Breast epithelium (tissue), 3 donors: ENCODE results near the gene VIL1.

ENCODE experiments used
- POLR2A ChIP-seq: fragments of 450-650 bp; IDR thresholded peaks from one replicate; pipeline ENCODE4 v1.6.1; 2016; ENCODE audit warnings: antibody characterized with exemption, mild to moderate bottlenecking, moderate library complexity
- POLR2AphosphoS5 ChIP-seq, 3 donors: sonication (generic); formaldehyde crosslinking; IDR thresholded peaks; one replicate each; pipeline ENCODE4 v1.6.1; 2017; ENCODE audit warnings: antibody characterized with exemption in 3 of 3
- TF ChIP-seq, protein P1 (sequence below), 3 donors: fragments of 450-650 bp; IDR thresholded peaks; one replicate each; pipeline ENCODE4 v1.5.1; 2016 to 2017; ENCODE audit warnings: antibody characterized with exemption in 3 of 3, mild to moderate bottlenecking in 3 of 3, moderate library complexity in 3 of 3

DNA sequence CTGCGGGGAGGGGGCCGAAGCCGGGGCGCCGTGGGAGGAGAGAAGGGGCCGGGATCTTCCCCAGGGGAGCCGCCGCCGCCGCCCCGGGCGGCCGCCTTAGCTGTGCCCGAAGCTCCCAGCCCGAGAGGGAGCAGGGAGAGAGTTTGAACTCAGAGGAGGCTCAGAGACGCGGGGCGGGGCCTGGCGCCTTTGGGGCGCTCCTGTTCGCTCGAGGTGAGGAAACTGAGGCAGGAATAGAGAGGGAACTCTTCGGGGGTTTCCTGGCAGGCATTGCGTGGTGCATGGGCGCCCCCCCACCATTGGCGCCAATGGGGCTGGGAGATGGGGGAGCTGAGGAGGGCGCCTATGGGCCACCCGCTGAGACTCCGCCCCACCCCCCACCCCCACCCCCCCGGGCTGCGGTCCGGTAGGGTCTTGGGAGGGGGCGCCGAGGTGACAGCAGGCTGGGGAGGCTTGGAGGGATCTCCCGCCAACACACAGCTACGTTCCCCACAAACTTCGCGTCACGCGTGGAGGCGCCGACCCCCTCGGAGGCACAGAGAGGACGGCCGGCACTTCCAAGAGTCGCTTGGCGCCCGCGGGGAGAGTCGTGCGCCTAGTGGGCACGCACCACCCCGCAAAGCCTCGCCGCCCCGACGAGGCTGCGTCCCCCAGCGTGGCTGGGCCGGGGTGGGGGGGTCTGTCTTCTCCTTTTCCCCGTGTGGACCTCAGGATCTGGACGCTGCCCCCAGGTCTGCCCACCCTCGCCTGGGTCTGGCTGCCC, 18.6 kb upstream of the VIL1 start:
- TF ChIP-seq, protein P1, sequence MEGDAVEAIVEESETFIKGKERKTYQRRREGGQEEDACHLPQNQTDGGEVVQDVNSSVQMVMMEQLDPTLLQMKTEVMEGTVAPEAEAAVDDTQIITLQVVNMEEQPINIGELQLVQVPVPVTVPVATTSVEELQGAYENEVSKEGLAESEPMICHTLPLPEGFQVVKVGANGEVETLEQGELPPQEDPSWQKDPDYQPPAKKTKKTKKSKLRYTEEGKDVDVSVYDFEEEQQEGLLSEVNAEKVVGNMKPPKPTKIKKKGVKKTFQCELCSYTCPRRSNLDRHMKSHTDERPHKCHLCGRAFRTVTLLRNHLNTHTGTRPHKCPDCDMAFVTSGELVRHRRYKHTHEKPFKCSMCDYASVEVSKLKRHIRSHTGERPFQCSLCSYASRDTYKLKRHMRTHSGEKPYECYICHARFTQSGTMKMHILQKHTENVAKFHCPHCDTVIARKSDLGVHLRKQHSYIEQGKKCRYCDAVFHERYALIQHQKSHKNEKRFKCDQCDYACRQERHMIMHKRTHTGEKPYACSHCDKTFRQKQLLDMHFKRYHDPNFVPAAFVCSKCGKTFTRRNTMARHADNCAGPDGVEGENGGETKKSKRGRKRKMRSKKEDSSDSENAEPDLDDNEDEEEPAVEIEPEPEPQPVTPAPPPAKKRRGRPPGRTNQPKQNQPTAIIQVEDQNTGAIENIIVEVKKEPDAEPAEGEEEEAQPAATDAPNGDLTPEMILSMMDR (IDR thresholded peaks at IDR 0.05) = no peak
- TF ChIP-seq POLR2A (no peak), POLR2AphosphoS5 (IDR thresholded peaks at IDR 0.05) (no peak)
